Dedifferentiated amniotic fluid mesenchymal stem cell (primary cell): Measurements from ENCODE around the gene TMIGD1.

Experiments used
- DNase-seq: peaks from one replicate; pipeline ENCODE4 v3.0.0-alpha.2; 2016; ENCODE audit errors: extremely low spot score

The TMIGD1 gene

GRCh38 chr17:30333503-30334360, at the start of gene TMIGD1:
Gene TMIGD1, minus strand, starts transcription at chr17:30334057. Its CDS starts 1,924 bp downstream, at chr17:30332133.
- no peak for DNase-seq

GRCh38 chr17:30382345-30382744, 48.5 kb upstream of the TMIGD1 start:
- no peak for DNase-seq

GRCh38 chr17:30381340-30381659, 47.4 kb upstream of the TMIGD1 start:
- DNase-seq, result no peak

- DNase-seq, result no peak
These were observed 46.9 kb upstream of the TMIGD1 start for GRCh38 chr17:30380643-30381339.

- no peak for DNase-seq
These were observed 46.1 kb upstream of the TMIGD1 start for GRCh38 chr17:30379903-30380381.

- DNase-seq, result no peak
These were observed 45.5 kb upstream of the TMIGD1 start for GRCh38 chr17:30379303-30379902.

GRCh38 chr17:30378825-30379302, 45.0 kb upstream of the TMIGD1 start, which contains the start of gene CPD:
Gene CPD, plus strand, starts transcription at chr17:30378927. Its CDS starts 54 bp downstream, at chr17:30378981.
- peak; percentile 94 for DNase-seq

GRCh38 chr17:30378241-30378824, 44.5 kb upstream of the TMIGD1 start:
- DNase-seq, result no peak

GRCh38 chr17:30377574-30378240, 43.9 kb upstream of the TMIGD1 start:
- no peak for DNase-seq

- DNase-seq, result peak; percentile 78
These were observed 43.0 kb upstream of the TMIGD1 start for GRCh38 chr17:30376621-30377452.

- no peak for DNase-seq
These were observed 41.8 kb upstream of the TMIGD1 start for GRCh38 chr17:30375661-30376060.

GRCh38 chr17:30372755-30373154, 38.9 kb upstream of the TMIGD1 start:
- DNase-seq, result no peak

- no peak for DNase-seq
These were observed 36.1 kb upstream of the TMIGD1 start for GRCh38 chr17:30369995-30370394.

- DNase-seq, result no peak
These were observed 35.3 kb upstream of the TMIGD1 start for GRCh38 chr17:30368912-30369720.

GRCh38 chr17:30366536-30366935, 32.7 kb upstream of the TMIGD1 start:
- no peak for DNase-seq

GRCh38 chr17:30363715-30364202, 29.9 kb upstream of the TMIGD1 start:
- DNase-seq, result no peak

GRCh38 chr17:30361766-30362279, 28.0 kb upstream of the TMIGD1 start:
- no peak for DNase-seq

GRCh38 chr17:30360086-30360808, 26.4 kb upstream of the TMIGD1 start:
- DNase-seq, result no peak
